Fibroblast of gingiva (primary cell): Measurements from ENCODE around the gene ACTN2.
A peak's percentile ranks its signal among the peaks of the same experiment; 100 is the strongest.

Experiments
- DNase-seq: peaks from one replicate; pipeline ENCODE4 v3.0.0-alpha.2; 2011; ENCODE audit warnings: low read depth

ACTN2 gene

DNA sequence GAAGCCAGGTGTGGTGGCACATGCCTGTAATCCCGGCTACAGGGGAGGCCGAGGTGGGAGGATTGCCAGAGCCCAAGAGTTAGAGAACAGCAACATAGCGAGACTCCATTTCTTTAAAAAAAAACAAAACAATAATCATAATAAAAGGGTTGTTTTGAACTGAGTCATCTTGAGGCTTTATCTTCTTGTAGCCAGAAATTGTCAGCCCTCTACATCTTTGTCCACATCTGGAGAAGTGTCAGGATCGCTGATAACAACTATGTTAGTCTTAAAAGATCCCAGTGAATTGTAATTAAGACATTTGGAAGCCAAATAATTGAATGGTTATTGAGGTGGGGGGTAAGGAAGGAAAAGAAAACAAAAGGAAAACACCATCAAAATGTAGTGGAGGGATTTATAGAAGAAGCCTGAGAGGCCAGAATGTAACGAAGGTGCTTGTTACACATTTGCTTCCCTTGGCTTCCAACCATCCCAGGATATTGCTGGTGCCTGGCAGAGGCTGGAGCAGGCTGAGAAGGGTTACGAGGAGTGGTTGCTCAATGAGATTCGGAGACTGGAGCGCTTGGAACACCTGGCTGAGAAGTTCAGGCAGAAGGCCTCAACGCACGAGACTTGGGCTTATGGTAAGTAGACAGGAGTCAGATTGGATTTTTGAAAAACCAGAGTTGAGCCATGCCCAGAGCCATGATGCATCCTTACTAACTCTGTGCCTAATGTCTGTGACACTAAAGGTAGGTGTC lies 56.3 kb downstream of the ACTN2 start:
- no peak for DNase-seq

DNA sequence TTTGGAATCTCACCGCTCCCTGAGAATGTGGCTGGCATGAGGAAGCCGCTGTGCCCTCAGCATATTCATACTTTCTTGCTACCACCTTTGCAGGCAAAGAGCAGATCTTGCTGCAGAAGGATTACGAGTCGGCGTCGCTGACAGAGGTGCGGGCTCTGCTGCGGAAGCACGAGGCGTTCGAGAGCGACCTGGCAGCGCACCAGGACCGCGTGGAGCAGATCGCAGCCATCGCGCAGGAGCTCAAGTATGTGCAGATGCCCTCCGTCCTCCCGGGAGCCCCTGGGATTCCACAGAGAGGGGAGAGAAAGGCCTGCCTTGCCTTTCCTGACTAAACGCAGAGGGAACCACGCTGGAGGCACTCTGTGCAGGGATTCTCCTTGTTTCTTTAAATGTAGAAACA lies 58.2 kb downstream of the ACTN2 start:
- DNase-seq = no peak

DNA sequence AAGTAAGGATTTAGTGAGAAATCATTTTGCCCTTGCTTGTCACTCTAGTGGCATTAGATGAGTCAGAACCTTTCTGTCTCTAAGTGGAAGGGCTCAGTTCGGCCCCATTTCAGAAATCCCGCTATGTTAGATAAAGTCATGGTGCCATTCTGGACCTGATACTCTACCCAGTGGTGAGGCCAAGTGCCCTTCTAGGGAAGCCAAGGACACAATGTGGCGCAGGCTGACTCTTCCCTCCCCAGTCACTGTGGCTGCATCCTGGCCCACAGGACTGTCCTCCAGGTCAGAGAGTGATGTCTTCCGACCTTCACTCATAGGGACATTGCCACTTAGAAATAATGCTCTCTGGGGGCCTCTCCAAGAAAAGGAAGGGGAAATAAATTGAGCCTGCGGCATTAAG lies 60.5 kb downstream of the ACTN2 start:
- no peak for DNase-seq

DNA sequence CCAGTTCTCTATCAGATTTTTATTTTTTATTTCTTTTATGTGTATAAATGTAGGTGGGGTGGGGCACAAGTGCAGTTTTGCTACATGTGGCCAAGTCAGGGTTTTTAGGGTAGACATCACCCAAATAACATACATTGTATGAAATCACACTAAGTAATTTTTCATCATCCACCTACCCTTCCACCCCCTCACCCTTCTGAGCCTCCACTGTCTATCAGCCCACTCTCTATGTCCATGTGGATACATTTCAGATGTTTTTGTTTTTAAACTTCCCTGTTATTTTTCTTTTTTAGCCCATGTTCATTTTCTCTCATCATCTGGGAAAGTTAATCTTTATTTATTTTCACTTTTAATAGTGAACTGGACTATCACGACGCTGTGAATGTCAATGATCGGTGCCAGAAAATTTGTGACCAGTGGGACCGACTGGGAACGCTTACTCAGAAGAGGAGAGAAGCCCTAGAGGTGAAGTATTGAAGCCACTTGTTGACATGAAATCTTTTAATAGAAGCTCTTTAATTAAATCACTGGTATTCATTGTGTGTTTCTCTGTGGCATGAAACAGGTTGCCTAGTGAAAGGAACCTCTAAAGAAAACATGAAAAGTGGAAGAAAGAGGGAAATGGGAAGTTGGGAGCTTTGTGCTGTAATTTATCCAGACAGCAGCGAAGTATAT lies 61.1 kb downstream of the ACTN2 start:
- no peak for DNase-seq

DNA sequence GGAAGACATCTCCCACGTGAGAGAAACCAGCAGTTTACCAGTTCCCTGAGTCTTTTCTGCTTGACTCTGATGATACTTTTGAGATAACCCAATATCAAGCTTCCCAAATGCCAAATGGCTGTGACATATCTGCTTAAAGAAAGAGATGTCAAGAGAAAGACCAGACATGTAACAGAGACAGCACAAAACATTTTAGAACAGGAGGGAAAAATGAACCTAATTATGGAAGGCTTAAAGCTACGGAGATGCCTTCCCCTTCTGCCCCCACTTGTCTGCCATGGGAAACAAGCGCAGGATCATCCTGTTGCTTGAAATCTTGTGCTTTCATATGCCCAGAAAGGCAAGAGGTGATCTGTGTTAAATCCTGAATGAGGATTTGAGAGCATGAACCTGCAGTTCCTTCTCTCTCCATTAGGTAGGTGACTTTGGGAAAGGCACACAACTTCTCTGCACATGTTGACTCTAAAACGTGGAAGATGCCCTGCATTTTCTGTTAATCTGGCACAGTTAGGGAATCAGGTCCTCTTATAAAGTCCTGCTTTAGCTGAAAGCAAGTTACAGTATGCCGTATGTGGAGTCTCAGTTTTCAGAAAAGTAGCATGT lies 62.1 kb downstream of the ACTN2 start:
- DNase-seq = no peak

DNA sequence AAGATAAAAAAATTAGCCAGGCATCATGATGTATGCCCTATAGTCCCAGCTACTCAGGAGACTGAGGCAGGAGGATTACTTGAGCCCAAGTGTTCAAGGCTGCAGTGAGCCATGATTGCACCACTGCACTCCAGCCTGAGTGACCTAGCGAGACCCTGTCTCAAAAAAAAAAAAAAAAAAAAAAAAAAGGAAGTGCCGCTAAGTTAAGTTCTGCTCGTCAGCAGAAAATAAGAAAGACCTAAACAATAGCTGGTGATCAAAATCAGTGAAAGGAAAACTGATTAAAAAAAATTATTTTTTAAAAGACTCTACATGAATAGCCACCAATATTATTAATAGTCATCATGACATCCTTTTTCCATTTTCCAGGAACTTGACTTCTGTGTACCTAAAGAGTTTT lies 64.6 kb downstream of the ACTN2 start:
- no peak for DNase-seq

DNA sequence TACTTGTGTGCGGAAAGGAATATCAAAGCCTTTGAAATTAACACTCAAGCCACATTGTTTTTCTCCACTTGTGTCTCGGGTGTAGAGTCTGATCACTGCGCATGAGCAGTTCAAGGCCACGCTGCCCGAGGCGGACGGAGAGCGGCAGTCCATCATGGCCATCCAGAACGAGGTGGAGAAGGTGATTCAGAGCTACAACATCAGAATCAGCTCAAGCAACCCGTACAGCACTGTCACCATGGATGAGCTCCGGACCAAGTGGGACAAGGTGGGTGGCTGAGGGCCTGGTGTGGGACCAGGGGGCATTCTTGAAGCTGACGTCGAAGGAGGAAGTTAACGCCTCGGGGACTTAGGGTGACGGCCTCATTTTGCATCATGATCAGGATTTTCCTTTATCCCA lies 65.1 kb downstream of the ACTN2 start:
- DNase-seq = no peak

DNA sequence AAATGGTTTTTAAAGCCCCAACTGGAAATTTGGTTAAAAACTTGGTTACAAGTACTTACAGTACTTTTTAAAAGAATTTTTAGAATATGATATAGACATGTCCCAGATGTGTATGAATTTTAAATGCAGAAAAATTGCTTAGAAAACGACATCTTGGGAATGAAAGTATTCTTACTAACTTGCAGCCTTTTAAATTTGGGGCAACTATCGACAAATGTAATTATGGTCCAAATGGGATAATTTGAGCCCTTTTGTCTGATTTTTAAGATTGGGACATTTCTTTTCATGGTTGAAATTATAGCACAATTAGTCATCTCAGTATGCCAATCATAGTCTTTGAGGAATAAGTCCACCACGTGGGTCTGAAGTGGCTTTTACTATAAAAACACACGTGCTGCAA lies 65.6 kb downstream of the ACTN2 start:
- DNase-seq = no peak

DNA sequence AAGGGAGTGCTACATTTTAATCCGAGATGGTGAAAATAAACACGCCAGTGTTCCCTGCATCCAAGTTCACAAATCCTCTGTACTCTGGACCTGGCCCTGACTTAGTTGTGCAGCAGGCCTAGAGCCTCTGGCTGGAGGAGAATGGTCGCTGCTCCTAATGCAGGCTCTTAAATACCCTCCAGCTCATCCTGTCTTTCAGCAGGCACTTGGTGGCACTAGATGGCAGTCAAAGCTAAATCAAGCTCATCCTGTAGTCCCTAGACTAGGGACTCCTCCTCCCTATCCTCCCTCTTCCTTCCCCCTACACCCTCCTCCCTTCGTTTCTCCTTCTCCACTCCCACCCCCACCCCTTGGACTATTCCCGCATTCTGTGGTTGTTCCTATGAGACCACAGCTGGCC lies 67.2 kb downstream of the ACTN2 start:
- peak; percentile 18 for DNase-seq

DNA sequence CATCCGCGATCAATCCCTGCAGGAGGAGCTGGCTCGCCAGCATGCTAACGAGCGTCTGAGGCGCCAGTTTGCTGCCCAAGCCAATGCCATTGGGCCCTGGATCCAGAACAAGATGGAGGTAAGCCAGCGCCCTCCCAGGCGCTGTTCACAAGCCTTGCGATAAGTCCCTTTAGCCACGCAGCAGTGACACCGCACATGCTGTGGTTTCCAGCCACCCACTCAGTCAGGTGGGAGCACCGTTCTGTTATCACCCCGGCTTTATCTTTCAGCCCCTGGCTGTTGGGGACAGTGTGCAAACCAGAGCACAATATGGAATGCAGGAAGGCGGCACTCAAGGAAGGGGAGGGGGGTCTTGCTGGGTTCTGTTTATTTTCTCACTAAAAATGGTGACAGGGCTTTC lies 67.7 kb downstream of the ACTN2 start:
- no peak for DNase-seq

DNA sequence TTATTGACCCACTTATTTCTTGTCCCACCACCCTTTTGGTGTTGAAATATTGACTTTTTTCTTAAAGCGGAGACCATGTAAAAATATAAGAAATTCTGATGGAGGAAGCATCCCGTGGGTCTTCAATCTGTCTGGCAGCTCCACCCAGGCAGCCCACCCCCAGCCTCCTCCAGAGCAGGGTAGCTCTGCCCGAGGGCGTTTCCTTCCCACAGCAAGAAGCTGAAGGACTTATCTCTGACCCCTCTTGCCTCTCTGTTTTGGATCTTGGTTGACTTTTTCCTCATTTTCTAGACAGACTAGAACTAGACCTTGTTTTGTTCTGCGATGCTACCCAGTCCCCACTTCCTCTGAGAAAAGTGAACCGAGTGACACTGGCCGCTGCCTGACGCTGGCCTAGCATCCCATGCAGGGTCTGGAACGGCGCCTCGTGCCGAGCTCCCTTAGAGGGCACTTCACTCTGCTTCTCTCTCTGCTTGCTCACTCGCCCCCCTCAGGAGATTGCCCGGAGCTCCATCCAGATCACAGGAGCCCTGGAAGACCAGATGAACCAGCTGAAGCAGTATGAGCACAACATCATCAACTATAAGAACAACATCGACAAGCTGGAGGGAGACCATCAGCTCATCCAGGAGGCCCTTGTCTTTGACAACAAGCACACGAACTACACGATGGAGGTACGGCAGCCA lies 68.4 kb downstream of the ACTN2 start:
- no peak for DNase-seq

DNA sequence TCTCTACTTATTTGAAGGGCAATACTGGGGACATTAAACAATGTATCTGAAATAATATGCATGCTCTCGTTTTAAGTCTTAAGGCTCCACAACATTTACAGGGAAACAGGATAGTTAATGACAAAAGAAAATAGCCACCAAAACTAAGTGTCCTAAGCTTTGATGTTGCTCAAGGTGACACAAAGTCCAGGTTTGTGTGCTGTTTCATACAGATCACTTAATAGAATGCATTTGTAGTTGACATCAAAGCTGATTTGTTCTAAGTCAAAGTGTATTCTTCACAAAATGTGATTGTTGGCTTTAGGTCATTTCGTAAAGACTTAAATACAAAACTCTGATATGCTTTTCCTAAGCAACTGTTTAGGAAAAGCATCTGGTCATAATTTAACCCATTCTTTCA lies 71.3 kb downstream of the ACTN2 start:
- DNase-seq = no peak

DNA sequence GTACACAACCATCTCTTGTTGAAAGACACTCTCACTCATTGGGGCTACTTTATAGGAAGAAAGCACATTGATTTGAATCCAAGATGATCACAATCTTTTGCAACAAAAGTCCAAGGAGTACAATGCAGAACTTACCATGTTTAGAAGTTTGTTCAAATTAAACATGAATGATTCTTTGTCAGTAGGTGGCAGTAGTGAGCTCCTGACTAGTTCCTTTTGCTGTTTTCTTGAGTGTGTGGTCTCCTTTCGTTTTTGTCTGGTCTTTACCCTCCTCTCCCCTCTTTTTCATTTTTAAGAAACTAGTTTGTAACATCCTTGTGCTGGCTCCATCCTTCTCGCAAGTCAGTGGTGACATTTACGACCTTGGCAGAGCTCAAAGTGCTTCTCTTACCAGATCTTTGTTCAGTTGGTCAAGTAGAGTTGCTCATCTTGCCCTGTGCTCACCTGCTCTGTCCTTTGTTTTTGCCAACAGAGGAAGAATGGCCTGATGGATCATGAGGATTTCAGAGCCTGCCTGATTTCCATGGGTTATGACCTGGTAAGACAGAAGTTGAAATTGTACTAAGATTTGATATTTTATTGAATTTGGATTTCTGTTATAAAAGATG lies 73.1 kb downstream of the ACTN2 start:
- DNase-seq = peak; percentile 17

DNA sequence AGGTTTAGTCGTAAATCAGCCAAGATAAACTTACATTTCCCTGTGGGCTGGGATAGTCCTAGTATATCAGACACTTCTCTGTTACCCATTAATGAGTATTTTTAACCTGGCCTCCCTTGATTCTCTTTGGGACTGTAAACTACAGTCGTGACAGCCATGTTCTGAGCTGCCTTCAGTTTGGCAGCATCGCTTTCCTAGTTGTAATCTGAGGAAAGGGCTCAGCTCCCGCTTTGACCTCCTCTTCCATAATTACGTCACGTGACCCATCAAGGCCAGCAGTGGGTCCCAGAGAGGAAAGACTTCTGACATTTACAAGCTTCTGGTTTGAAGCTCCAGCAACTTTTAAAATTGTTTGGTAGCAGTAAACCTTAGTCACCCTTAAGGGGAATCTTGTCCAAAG lies 74.2 kb downstream of the ACTN2 start:
- no peak for DNase-seq

DNA sequence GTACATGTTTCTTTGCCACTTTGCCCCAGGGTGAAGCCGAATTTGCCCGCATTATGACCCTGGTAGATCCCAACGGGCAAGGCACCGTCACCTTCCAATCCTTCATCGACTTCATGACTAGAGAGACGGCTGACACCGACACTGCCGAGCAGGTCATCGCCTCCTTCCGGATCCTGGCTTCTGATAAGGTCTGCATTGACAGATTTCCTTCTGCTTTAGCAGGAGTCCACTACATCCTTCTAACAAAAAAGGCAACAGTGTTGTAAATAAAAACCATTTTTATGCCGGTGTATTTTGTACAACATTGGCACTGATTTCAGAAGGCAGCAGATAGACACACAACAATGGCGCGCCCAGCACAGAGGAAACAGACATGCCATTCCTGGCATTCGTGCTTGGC lies 74.7 kb downstream of the ACTN2 start:
- DNase-seq = no peak

DNA sequence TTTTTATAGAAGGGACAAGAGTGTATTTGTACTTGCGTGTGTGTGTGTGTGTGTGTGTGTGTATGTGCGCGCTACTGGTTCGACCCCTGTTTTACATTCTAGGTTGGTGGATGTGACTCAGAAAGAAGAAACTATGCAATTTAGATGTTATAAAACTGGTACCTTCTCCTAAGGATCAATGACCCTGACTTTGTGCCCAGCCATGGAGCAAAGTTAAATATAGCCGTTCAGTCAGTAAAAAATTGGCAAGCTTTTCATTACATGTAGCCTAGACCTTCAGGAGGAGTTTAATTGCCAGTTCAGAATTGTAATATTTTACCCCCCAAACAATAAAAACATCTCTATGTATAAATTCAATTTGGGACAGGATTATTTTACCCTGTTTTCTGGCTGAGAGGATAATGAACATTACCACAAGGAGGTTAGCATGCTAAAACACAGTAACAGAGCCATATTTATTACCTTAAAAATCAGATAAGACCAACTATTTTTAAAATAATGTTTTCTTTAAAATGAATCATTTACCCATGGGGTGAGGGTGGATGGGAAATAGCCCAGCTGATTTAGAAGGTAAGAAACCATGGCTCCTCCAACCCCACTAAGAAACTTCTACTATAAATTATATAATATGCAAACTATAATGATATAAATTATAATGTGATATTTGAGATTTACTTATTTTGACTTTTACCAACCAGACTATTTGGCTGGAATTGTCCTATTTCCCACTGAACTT lies 75.3 kb downstream of the ACTN2 start:
- no peak for DNase-seq

DNA sequence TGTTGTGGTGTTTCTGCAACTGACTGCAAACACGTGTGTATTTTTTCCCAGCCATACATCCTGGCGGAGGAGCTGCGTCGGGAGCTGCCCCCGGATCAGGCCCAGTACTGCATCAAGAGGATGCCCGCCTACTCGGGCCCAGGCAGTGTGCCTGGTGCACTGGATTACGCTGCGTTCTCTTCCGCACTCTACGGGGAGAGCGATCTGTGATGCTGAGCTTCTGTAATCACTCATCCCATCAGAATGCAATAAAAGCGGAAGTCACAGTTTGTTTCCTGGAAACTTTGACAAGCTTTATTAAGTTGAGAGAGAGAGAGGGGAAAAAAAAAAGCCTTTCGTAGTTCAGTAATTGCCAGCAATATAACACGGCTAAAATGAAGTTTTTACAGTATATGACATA lies 76.1 kb downstream of the ACTN2 start:
- no peak for DNase-seq

DNA sequence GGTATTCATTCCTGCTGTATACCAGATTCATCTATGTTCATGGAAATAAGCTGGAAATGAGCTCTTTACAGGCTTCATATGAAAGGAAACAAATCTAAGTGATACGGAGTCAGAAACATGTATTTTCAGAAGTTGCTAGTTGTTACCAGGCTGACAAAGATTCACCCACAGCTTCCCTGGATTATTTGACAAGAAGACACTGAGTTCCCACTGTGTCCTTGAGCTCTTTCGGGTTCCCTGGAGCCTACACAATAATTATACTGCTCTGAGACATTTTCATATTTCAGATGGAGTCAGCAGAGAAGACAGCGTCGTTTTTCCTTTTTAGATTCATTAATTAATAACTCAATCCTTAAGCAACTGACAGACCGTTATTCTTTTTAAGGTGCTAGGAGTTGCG lies 79.5 kb downstream of the ACTN2 start:
- no peak for DNase-seq

DNA sequence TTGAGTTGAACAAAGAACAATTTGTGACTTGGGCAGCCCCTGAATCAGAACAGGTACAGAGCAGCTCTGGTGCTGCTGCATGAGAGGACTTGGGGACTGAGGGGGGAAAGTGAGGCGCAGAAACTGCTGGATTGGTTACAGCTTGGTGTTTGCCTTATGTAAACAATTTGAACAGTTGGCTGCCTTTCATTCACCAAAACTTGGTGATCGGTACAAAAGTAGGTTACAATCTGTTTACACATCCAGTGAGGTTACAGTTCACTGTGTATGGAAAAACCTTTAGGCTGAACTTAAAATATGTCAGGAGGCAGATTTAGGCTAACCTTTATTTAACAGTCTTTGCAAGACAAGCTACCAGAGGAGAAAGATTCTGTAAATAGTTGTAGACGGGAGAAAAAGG lies 80.2 kb downstream of the ACTN2 start:
- no peak for DNase-seq

DNA sequence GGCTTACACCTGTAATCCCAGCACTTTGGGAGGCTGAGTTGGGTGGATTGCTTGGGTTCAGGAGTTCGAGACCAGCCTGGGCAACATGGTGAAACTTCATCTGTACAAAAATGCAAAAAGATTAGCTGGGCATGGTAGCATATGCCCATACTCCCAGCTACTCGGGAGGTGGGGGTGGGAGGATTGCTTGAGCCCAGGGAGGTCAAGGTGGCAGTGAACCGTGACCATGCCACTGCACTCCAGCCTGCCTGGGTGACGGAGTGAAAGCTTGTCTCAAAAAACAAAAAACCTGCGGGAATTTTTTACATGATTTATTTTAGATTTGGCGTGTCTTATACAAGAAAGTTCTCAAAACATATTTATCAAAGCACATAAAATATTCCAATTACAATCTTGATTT lies 81.0 kb downstream of the ACTN2 start:
- no peak for DNase-seq

DNA sequence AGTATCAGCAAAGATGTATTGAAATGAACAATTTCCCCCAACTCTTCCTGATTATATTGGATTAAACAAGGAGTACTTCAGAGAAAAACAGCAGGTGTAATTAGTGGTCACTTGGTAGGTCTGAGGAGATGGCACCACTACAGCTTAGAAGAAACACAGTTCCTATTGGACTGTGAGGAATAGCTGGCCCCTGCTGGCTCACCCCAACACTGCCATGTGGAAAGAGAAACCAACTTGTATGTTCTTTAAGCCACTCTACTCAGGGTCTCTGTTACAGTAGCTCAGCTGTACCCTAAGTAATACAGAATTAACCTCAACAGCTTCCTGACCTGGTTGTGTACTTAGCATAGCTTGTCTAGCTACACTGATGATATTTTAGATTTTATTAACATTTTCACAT lies 82.3 kb downstream of the ACTN2 start:
- DNase-seq = no peak

DNA sequence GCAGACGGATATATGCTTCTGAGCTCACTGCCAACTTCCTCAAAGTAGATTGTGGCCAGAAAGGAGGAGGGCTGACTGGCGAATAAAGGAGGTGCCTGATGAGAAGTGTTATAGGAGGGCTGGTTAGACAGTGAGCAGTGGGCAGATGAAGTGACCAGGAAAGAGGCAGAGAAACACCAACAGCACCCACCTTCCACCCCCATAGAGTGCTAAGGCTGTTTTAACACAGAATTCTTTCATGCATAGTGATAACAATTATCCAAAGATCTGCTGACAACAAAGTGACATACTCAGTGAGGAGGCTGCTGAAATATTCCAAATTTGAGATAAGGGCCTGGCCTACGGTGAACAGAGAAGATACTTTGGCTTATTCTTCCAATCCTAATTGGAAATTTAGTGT lies 87.6 kb downstream of the ACTN2 start:
- no peak for DNase-seq
